HG02610 (cell line): Measurements from ENCODE around the gene FCGR3A.
"Not testable (repeated sequence)": the region's sequence is repeated elsewhere in the genome, so short reads cannot be mapped to it uniquely, and the experiment has no call there.

ENCODE experiments used
- ATAC-seq: cut with Tn5 transposase; IDR thresholded peaks from one replicate; pipeline ENCODE4 v1.9.1; 2021; ENCODE audit warnings: mild to moderate bottlenecking, moderate library complexity; ENCODE audit not compliant: unreplicated experiment

The FCGR3A gene

DNA sequence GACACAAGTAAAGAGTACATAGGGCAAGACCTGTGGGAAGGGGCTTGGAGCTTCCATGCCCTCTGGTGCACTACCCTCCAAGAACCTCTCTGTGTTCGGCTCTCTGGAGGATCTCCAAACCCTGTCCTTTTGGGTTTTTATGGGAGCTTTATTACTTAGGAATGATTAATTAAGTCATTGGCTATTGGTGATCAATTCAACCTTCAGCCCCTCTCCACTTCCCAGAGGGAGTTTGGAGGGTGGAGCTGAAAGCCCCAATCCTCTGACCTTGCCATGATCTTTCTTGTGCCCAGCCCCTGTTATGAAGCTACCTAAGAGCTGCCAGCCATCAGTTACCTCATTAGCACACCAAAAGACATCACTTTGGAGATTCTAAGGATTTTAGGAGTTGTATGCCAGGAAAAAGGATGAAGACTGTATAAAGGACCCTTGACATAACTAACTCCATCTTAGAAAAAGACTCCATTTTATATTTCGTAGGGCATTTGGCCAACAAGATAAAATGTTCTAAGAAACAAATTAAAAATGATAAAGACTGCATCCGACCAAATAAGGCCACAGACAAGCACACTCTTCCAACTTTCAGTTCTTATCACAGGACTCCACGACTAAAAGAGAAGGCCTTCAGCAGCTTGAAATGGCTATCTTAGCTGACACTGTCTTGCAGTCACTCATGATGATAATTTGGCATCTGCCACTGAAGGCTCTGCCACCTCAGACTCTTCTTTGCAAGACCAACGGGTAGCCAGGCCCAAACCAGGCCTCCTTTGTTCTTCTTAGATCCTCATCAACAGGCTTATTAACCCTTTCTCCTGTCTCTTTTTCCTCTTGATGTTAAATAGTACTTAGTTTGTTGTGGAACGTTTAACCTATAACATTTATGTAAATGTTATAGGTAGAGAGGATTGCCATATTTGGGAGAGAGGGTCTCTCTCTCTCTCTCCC, 8.2 kb upstream of the FCGR3A start:
- not testable (repeated sequence) for ATAC-seq

DNA sequence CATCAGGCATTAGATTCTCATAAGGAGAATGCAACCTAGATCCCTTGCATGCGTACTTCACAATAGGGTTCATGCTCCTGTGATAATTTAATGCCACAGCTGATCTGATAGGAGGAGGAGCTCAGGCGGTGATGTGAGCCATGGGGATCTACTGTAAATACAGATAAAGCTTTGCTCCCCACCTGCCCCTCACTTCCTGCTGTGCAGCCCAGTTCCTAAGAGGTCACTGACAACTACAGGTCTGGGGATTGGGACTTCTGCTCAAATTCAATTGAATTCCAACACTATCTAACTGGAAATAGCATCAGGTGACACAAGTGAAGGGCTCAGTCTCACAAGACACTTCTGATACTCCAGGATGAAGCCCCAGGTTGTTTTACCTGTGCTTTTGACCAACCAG, 7.4 kb upstream of the FCGR3A start:
- ATAC-seq, result not testable (repeated sequence)

DNA sequence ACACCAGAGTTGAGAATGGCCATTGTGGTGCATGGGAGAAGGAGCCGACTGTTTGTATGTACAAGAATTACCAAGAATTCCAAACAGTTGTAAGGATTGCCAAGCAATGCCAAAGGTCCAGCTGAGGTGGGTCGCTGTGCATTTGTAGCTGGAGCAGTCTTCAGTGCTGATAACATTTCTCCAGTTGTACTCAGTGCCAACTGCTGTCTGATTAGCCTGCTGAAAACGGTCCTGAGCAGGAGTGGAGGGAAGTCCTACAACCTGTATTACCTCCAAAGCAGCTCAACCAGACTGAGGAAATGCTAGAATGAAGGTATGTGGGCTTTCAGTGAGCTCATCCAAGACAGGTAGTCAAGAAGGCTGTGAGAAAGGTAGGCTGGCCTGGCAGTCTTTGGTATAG, 6.5 kb upstream of the FCGR3A start:
- ATAC-seq, result not testable (repeated sequence)

DNA sequence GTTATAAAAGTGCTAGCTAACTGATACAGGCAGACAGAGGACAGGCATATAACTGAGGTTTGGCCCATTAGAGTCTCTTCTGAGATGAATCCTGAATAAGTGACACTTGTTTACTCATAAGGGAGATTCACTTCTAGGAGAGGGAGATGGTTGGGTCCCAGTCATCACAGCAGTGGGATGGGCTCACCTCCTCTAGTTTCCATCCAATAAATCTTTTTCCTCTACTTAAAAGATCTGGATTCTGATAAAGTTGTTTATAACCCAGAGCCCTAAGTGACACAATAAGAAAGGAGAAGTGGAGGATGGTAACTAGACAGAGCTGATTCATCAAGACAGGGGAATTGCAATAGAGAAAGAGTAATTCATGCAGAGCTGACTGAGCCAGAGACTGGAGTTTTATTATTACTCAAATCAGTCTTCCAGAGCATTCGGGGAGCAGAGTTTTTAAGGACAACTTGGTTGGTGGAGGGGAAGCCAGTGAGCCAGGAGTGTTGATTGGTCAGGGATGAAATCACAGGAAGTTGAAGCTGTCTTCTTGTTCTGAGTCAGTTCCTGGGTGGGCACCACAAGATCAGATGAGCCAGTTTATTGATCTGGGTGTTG, 5.3 kb upstream of the FCGR3A start:
- ATAC-seq, result peak; percentile 73

DNA sequence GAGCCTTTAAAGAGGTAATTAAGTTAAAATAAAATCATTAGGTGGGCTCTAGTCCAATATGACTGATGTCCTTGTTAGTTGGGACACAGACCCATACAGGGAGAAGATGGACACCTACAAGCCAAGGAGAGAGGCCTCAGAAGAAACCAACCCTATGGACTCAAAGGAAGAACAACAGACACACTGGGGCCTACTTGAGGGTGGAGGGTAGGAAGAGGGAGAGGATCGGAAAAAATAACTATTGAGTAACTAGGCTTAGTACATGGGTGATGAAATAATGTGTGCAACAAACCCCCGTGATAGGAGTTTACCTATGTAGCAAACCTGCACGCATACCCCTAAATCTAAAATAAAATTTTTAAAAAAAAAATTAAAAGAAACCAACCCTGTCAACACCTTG, 4.7 kb upstream of the FCGR3A start:
- not testable (repeated sequence) for ATAC-seq

DNA sequence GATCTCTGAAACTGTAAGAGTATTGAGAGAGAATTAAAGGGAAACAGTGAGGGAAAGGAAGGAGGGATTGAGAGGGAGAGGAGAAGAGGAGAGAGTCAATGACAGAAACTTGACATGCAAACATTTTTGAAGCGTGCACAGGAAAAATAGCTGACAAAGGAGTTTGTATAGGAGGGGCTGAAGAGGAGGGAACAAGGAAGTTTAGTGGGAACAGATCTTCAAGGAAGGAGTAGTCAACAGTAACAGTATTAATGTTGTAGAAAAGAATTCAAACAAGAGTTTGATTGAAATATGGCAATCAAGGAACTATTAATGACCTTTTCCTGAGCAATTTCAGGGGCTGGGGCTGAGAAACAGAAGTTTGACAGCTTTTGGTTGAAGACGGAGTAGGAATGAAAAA, 4.0 kb upstream of the FCGR3A start:
- not testable (repeated sequence) for ATAC-seq

DNA sequence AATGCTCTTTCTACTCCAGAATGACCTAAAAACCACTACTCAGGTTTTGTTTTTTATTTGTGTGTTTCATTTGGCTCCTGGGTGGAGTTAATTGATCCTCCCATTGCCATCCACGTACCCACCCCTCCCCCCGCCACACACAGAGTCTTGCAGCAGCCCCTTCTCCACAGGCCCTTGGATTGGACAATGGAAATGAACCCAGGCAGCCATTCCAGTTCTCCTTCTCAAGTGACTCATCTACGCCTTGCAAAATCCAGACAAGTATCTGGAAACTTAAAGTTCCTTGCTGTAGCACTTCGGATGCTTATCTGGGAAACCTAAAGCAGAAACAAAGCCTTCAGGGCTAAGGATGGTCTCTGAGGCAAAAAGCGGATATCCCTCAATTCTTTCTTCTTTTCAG, 1.3 kb upstream of the FCGR3A start:
- ATAC-seq, result not testable (repeated sequence)

DNA sequence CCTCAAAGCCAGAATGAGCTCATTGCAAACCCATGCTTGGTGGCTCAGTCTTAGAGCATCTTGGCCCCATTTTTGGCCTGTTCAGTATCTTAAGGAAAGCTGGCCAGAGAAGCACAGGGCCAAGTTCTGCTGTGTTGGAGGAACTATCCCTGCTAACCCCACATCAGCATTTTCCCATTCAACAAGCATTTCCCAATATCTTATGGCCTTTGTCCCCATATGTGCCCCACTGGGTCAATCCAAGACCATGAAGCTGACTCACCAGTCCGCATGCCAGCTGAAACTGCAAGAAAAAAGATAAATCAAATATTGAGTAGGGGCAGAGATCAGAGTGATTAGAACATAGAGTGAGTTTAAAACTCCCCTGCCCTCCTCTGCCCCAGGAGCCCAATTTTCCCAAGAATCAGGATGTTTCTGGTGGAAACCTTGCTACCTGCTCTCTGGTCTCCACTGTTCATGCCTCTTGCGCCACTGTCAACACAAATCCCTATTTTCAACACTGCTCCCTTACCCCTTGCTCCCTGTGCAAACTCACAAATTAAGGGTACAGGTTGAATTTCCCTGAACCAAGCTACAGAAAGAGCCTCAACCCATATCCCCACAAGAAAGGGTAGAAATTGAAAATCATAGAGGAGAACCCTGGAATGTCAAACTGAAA, 740 bp downstream of the FCGR3A start:
- ATAC-seq, result not testable (repeated sequence)

DNA sequence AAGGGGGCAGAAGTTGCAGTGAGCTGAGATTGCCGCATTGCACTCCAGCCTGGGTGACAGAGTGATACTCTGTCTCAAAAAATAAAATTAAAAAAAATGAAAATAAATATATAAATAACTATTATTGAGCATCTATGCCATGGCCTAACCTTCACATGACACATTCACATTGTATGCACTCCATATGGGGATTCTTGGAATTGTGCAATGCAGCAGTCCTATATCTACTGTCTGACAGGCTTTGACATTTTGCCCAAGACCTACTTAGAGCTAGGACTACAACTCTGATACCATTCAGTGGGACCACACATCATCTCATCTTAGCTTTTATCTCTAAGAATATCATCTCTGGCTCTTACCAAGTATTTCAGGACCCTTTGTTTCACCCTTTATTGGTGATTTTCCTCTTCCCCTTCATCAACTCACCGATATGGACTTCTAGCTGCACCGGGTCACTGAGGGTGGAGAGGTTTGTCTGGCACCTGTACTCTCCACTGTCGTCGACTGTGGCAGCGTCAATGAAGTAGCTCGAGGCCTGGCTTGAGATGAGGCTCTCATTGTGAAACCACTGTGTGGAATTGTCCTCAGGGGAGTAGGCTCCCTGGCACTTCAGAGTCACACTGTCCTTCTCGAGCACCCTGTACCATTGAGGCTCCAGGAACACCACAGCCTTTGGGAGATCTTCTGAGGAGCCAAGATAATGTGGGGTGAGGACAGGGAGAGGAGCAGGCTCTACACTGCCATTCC, 1.4 kb downstream of the FCGR3A start:
- not testable (repeated sequence) for ATAC-seq

DNA sequence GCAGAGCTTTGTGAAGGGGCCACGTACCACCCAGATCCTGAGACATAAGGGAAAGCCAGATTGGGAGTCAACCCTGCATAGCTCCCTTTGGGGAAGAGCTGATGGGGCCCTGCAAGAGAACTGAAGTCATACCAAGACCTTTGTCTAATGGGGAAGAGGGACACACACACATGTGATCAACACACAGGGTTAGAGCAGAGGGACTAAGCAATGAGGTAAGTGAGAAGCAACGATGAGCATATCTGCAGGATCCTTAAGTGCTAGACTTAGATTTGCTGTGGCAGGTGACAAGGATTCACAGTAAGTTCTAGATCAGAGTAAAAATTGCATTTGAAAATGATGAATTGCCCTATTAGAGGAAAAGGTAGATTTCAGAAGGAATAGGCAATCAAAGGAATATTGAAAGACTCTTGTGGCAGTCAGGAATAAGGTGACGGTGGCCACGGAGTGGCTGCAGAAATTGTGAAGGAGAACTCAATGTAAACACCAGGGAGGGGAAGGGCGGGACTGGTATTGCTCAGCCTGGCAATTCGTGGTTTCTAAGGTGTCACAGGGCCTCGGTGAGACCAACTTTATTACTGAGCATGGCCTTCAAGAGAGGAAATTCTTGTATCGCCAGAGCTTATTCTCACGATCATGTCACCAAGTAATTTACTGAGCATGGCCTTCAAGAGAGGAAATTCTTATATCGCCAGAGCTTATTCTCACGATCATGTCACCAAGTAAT, 4.5 kb downstream of the FCGR3A start:
- ATAC-seq, result not testable (repeated sequence)

DNA sequence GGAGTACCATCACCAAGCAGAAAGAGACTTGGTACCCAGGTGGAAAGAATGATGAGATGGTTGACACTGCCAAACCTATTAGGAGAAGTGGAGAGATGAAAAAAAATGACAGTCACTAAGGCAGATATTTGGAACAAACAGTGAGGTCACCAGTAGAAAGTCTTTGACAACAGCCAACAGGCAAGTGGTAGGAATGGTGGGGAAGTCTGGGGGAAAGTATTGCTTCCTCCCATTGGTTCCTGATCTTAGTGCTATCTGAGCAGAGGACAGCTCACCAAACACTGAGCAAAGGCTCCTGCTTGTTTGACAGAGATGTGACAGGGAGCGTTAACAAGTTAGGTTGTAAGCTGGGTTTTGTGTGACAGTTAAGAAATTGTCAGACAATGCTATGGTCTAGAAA, 6.5 kb downstream of the FCGR3A start:
- peak; percentile 20 for ATAC-seq

DNA sequence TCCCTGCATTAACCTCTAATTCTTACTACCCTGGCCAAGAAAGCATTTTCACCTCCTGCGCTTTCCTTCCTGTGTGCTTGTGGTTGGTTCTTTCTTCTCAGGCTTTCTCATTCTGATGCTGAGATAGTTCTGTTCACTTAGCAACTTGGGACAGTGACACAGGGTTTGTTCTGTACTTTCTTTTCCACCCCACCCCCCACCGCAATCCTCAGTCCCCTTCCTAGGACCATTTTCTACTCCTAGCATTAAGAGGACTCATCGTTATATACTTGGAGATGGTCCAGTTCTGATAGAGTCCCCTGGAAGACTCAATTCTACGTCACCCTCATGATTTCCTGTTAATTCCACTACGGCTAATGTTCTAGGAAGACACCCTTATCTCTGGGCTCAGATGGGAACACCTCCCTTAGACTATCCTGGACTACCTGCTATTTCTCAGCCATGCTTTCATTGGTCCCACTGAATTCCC, 7.5 kb downstream of the FCGR3A start:
- peak; percentile 55 for ATAC-seq

DNA sequence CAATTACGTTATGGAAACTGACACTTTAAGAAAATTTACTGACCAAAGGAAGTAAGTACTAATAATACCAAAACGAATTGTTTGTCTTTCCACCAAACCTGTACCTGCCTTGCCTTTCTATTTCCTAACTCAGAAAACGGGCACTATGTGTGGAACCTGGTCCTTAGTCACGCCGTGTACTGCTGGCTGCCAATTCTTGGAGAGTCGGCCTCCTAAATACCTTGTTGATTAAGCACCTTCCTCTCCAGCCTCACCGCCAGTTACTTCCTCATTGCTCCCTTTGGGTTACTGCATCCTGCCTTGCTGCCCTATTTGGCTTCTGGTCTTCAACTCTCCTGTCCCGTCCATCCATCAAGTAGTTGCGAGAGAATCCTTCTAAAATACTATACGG, 9.1 kb downstream of the FCGR3A start:
- not testable (repeated sequence) for ATAC-seq

DNA sequence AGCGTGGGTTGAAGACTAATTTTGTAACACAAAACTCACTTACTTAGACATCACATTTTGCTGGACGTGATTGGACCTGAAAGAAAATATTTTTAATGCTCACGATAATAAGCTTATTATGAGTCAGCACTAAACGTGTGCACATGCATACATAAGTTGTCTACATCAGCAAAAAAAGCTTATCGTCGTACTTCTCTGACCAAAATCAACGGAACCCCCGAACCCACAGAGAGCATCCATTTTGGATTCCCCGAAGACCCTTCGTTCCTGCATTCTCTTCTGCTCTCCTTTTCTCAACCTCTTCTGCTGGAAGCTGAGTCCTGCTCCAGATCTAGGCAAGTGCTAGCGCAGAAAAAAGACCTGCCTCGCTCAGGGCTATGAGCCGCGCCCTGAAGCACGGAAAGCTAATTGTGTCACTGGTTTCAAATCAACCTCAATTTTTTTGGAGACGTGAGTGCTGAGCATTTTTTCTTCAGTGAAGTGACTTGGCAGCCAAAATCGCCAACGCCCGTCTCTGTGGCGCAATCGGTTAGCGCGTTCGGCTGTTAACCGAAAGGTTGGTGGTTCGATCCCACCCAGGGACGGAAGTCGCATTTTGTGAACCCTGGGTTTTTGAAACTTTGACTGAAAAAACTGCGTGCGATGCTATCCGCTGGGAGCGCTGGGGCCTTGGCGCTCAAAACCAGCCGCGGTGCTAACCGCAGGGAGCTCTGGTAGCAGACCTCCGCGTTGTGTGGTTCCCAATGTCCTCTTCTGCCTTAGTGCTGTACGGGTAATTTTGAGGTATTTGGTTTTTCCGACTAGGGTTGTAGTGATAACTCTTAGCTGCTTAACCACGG, 9.7 kb downstream of the FCGR3A start:
- ATAC-seq, result peak; percentile 48

DNA sequence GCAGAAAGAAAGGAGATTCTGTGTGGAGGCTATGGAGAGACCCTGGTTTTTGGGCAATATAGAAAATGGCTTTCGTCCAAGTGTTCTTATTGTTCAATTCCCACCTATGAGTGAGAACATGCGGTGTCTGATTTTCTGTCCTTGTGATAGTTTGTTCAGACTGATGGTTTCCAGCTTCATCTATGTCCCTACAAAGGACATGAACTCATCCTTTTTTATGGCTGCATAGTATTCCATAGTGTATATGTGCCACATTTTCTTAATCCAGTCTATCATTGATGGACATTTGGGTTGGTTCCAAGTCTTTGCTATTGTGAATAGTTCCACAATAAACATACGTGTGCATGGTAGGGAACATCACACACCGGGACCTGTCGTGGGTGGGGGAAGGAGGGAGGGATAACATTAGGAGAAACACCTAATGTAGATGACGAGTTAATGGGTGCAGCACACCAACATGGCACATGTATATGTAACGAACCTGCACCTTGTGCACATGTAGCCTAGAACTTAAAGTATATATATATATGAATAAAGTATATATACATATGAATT, 10.6 kb downstream of the FCGR3A start:
- not testable (repeated sequence) for ATAC-seq

DNA sequence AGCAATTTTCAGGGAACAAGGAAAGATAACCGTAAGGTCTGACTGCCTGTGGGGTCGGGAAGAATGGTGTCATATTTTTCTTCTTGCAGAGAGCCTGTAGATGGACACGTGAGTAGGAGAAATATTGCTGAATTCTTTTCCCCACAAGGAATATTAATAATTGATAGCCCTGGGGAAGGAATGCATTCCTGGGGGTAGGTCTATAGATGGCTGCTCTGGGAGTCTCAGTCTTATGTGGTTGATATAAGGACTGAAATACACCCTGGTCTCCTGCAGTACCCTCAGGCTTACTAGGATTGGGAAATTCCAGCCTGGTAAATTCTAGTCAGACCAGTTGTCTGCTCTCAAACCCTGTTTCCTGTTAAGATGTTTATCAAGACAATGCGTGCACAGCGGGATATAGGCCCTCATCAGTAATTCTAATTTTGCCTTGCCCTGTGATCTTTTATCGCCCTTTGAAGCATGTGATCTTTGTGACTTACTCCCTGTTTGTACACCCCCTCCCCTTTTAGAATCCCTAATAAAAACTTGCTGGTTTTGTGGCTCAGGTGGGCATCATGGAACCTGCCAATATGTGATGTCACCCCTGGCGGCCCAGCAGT, 12.4 kb downstream of the FCGR3A start:
- ATAC-seq, result not testable (repeated sequence)

DNA sequence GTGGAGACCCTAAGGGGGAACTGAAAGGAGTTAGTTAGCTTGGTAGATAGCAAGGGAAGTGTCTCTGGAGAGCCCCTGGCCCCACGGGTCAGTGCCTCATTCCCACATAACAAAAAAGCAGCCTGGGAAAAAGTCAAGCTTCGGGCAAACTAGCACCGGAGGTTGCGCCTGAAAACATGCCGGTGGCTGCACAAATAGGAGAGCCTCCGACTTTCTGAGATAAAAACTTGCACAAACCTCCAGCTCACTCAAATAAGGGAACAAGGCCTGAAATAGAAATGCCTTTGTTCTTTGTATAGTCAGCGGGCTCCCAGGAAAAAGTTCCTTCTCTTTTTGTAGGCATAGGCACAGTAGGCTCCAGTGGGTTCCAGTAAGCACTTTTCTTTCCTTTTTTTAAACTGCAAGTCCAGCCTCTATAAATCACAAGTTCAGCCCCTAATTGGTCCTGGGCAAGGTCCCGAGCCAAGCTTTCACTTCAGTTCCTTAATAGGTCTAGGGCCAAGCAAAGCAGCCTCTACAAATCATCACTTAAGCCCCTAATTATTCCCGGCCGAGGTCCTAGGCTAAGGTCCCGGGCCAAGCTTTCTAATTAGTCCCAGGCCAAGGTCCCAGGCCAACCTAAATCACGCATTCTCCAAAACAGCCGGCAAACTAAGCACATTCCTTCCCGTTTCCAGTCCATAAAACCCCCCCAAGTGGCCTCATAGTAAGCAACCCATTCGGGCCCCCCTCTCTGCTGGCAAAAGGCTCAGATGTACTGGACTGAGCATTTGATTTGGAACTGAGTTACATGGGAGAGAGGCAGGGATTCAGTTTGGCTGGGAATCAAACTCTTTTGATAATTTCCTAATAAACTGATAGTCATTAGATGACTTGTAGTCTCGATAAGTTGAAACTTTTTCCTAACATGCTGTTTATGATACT, 16.7 kb downstream of the FCGR3A start:
- not testable (repeated sequence) for ATAC-seq
